IMR-90 (cell line): Measurements from ENCODE around the gene MAK. TPM values are rescaled to one million over a fixed set of nuclear protein-coding genes. Genes with fewer than 3 reads are reported as not detected.

Experiments used
- ATAC-seq: fragments of 200-7000 bp; cut with Tn5 transposase; 2 replicates; pipeline ENCODE4 v1.9.1; 2020; ENCODE audit warnings: low read depth, mild to moderate bottlenecking, moderate library complexity
- BruUV-seq: library from RNA; stranded (reverse); fragments of 400-500 nt; replicated peaks from 2 replicates; lab custom pipeline; 2021; lab: Mats Ljungman, UMichigan
- CTCF ChIA-PET: fragments of 300-600 bp; formaldehyde crosslinking; extraction: SDS; loops from one replicate; lab custom pipeline; 2021; ENCODE audit warnings: antibody characterized with exemption; lab: Yijun Ruan, JAX
- POLR2A ChIA-PET: fragments of 300-600 bp; sonication (Branson Sonifier 250); formaldehyde crosslinking; loops from one replicate; lab custom pipeline; 2022; ENCODE audit warnings: antibody characterized with exemption; ENCODE audit not compliant: unreplicated experiment; lab: Charles Lee
- DNase-seq: peaks from one replicate; pipeline ENCODE4 v3.0.0; 2013
- H2AFZ ChIP-seq: replicated peaks from 2 replicates; pipeline ENCODE3; 2013; ENCODE audit warnings: low read length, mild to moderate bottlenecking; ENCODE audit not compliant: poor library complexity
- H2AK5ac ChIP-seq: 2 replicates; pipeline ENCODE4 v1.6.1; 2013; ENCODE audit warnings: low read depth, low read length, inconsistent platforms
- H2AK9ac ChIP-seq: replicated peaks from 2 replicates; pipeline ENCODE3; 2013; ENCODE audit warnings: mild to moderate bottlenecking, low read depth, low read length, moderate library complexity; ENCODE audit not compliant: poor library complexity
- H2BK120ac ChIP-seq: 2 replicates; pipeline ENCODE4 v1.6.1; 2013; ENCODE audit warnings: low read depth, low read length, inconsistent platforms
- H2BK15ac ChIP-seq: 3 replicates; pipeline ENCODE4 v1.6.1; 2013; ENCODE audit warnings: low read depth, low read length, inconsistent platforms
- H2BK20ac ChIP-seq: 2 replicates; pipeline ENCODE4 v1.6.1; 2013; ENCODE audit warnings: low read depth, mild to moderate bottlenecking, inconsistent platforms, low read length, moderate library complexity
- H2BK5ac ChIP-seq: 2 replicates; pipeline ENCODE4 v1.6.1; 2013; ENCODE audit warnings: mild to moderate bottlenecking, low read depth, low read length, inconsistent platforms; ENCODE audit not compliant: poor library complexity, severe bottlenecking
- H3K14ac ChIP-seq: replicated peaks from 2 replicates; pipeline ENCODE4 v1.6.1; 2013; ENCODE audit warnings: low read depth, low read length, inconsistent platforms
- H3K18ac ChIP-seq: 2 replicates; pipeline ENCODE4 v1.6.1; 2013; ENCODE audit warnings: low read depth, low read length, control low read depth
- H3K23ac ChIP-seq: 2 replicates; pipeline ENCODE4 v1.6.1; 2013; ENCODE audit warnings: low read depth, low read length, inconsistent platforms
- H3K27ac ChIP-seq: 2 replicates; pipeline ENCODE4 v1.5.1; 2013; ENCODE audit warnings: mild to moderate bottlenecking, control low read depth, low read length; ENCODE audit not compliant: insufficient read depth
- H3K27me3 ChIP-seq: 2 replicates; pipeline ENCODE4 v1.6.1; 2013; ENCODE audit warnings: low read length; ENCODE audit not compliant: control insufficient read depth, insufficient read depth
- H3K36me3 ChIP-seq: 2 replicates; pipeline ENCODE4 v1.6.1; 2013; ENCODE audit warnings: low read length, mixed read lengths; ENCODE audit not compliant: control insufficient read depth, insufficient read depth
- H3K4ac ChIP-seq: 2 replicates; pipeline ENCODE4 v1.6.1; 2013; ENCODE audit warnings: low read depth, low read length, inconsistent platforms
- H3K4me1 ChIP-seq: 2 replicates; pipeline ENCODE4 v1.6.1; 2013; ENCODE audit warnings: low read length, mixed read lengths; ENCODE audit not compliant: control insufficient read depth, insufficient read depth
- H3K4me2 ChIP-seq: 2 replicates; pipeline ENCODE4 v1.6.1; 2013; ENCODE audit warnings: low read depth, mild to moderate bottlenecking, control low read depth, low read length, moderate library complexity
- H3K4me3 ChIP-seq: 2 replicates; pipeline ENCODE4 v1.5.1; 2013; ENCODE audit warnings: low read depth, mild to moderate bottlenecking, control low read depth, low read length, moderate library complexity; ENCODE audit not compliant: insufficient read depth
- H3K56ac ChIP-seq: 2 replicates; pipeline ENCODE4 v1.6.1; 2013; ENCODE audit warnings: low read length, inconsistent platforms; ENCODE audit not compliant: insufficient read depth; ENCODE audit errors: extremely low read depth
- H3K79me1 ChIP-seq, 2 experiments: 2 replicates each; pipeline ENCODE4 v1.6.1; 2013; ENCODE audit warnings: low read length in 2 of 2, inconsistent platforms in 1 of 2, low read depth in 1 of 2
- H3K9ac ChIP-seq: 2 replicates; pipeline ENCODE4 v1.6.1; 2013; ENCODE audit warnings: low read depth, low read length, control low read depth
- H3K9me1 ChIP-seq: 2 replicates; pipeline ENCODE4 v1.6.1; 2013; ENCODE audit warnings: low read length, inconsistent platforms; ENCODE audit not compliant: insufficient read depth
- H3K9me3 ChIP-seq: 2 replicates; pipeline ENCODE4 v1.6.1; 2013; ENCODE audit warnings: low read length; ENCODE audit not compliant: control insufficient read depth, insufficient read depth
- H4K20me1 ChIP-seq: 2 replicates; pipeline ENCODE4 v1.6.1; 2013; ENCODE audit warnings: low read length, inconsistent platforms; ENCODE audit not compliant: insufficient read depth
- H4K5ac ChIP-seq: 2 replicates; pipeline ENCODE4 v1.6.1; 2013; ENCODE audit warnings: mild to moderate bottlenecking, low read depth, low read length, control low read depth
- H4K8ac ChIP-seq, 2 experiments: 2 replicates each; pipeline ENCODE4 v1.6.1; 2013; ENCODE audit warnings: low read depth in 2 of 2, low read length in 2 of 2, control low read depth in 1 of 2, inconsistent platforms in 1 of 2
- H4K91ac ChIP-seq: 2 replicates; pipeline ENCODE4 v1.6.1; 2013; ENCODE audit warnings: low read depth, low read length, inconsistent platforms; ENCODE audit not compliant: insufficient read depth
- CEBPB ChIP-seq: IDR thresholded peaks from 2 replicates; pipeline ENCODE4 v1.6.1; 2012; ENCODE audit warnings: low read depth, low read length, improper control_type of control experiment
- CHD1 ChIP-seq: IDR thresholded peaks from 2 replicates; pipeline ENCODE4 v1.6.1; 2012; ENCODE audit warnings: low read depth, low read length, improper control_type of control experiment
- CTCF ChIP-seq: conservative IDR thresholded peaks from 2 replicates; pipeline ENCODE4 v1.5.1; 2012; ENCODE audit warnings: mild to moderate bottlenecking, low read depth, low read length, improper control_type of control experiment
- ELK1 ChIP-seq: fragments of 150-350 bp; IDR thresholded peaks from 2 replicates; pipeline ENCODE4 v1.6.1; 2016; ENCODE audit warnings: low read depth, mild to moderate bottlenecking, low read length, moderate library complexity, borderline replicate concordance
- FOS ChIP-seq: fragments of 150-350 bp; IDR thresholded peaks from 2 replicates; pipeline ENCODE4 v1.6.1; 2016; ENCODE audit warnings: low read depth, low read length
- MAFK ChIP-seq: IDR thresholded peaks from 2 replicates; pipeline ENCODE4 v1.6.1; 2012; ENCODE audit warnings: low read depth, low read length, improper control_type of control experiment
- MAZ ChIP-seq: IDR thresholded peaks from 2 replicates; pipeline ENCODE4 v1.6.1; 2012; ENCODE audit warnings: low read depth, mild to moderate bottlenecking, low read length, improper control_type of control experiment, moderate library complexity, borderline replicate concordance
- NFE2L2 ChIP-seq: fragments of 150-350 bp; IDR thresholded peaks from 2 replicates; pipeline ENCODE4 v1.6.1; 2016; ENCODE audit warnings: low read depth, mild to moderate bottlenecking, low read length
- POLR2A ChIP-seq: IDR thresholded peaks from 2 replicates; pipeline ENCODE4 v1.6.1; 2012; ENCODE audit warnings: mild to moderate bottlenecking, low read depth, low read length
- RCOR1 ChIP-seq: IDR thresholded peaks from 2 replicates; pipeline ENCODE4 v1.6.1; 2012; ENCODE audit warnings: mild to moderate bottlenecking, low read length, improper control_type of control experiment; ENCODE audit not compliant: insufficient replicate concordance
- SMC3 ChIP-seq: fragments of 150-350 bp; IDR thresholded peaks from 2 replicates; pipeline ENCODE4 v1.6.1; 2016; ENCODE audit warnings: low read depth, mild to moderate bottlenecking, antibody characterized with exemption, low read length, moderate library complexity
- USF2 ChIP-seq: fragments of 150-350 bp; IDR thresholded peaks from 2 replicates; pipeline ENCODE4 v1.6.1; 2017; ENCODE audit warnings: mild to moderate bottlenecking, antibody characterized with exemption, low read length, low read depth
- WGBS, 2 experiments: methylation state at CpG; one replicate each; pipeline versions ENCODE4 v1.1.5 to v1.1.7; 2013; ENCODE audit warnings: missing lambda C conversion rate in 2 of 2; ENCODE audit not compliant: insufficient read length in 1 of 2; ENCODE audit errors: extremely low coverage in 2 of 2; 5-methylcytosine and 5-hydroxymethylcytosine counted together
- dilution Hi-C: fragments of 300-500 bp; cut with HindIII; formaldehyde crosslinking; loops from one replicate; pipeline ENCODE4 v1.14.3; 2018; ENCODE audit warnings: low sequenced_read_pairs; ENCODE audit not compliant: unreplicated experiment
- in situ Hi-C: fragments of 300-500 bp; cut with MboI; formaldehyde crosslinking; loops from 3 replicates; pipeline ENCODE4 v1.14.3; 2019; ENCODE audit warnings: low sequenced_read_pairs, inconsistent platforms, mixed read lengths
- intact Hi-C: fragments of 100-400 bp; cut with micrococcal nuclease; formaldehyde crosslinking; loops from 2 replicates; pipeline ENCODE4 v1.10.0; 2022
- polyA plus RNA-seq, 3 experiments: library from polyadenylated mRNA; depleted of rRNA; stranded (reverse); fragments of >200 nt; gene quantifications; 2 replicates each; pipeline ENCODE4 v1.2.3, GENCODE V29; 2012; ENCODE audit warnings: low replicate concordance in 1 of 3
- total RNA-seq: library from RNA; depleted of rRNA; stranded (reverse); fragments of >200 nt; gene quantifications from 2 replicates; pipeline ENCODE4 v1.2.3, GENCODE V29; 2012

Gene MAK
- total and polyA plus RNA-seq, 2 of the 4 experiments (the other 2 are of a cell fraction) = not detected

- peaks cover 54% of the 10 kb centered on the region for H3K36me3 ChIP-seq
- peaks cover 3% of the 10 kb centered on the region; the same call in 1 of the 2 replicates for H4K20me1 ChIP-seq
- no peak overlapping the region for H2AK5ac ChIP-seq
- ChIA-PET POLR2A (no interaction called here), CTCF (no interaction called here)
- ATAC-seq = no peak
- H2BK5ac ChIP-seq = no peak overlapping the region
- no peak overlapping the region for H2BK15ac ChIP-seq
- intact Hi-C loops = no loop called here
- H4K8ac ChIP-seq = no peak overlapping the region
- peaks cover 17 to 42% of the 10 kb centered on the region in 2 experiments for H3K79me1 ChIP-seq
- H2BK20ac ChIP-seq = no peak overlapping the region
- H4K91ac ChIP-seq = no peak overlapping the region
- H2BK120ac ChIP-seq = no peak overlapping the region
- no peak overlapping the region for H3K4ac ChIP-seq
- no peak overlapping the region for H3K18ac ChIP-seq
- H2AFZ ChIP-seq = no peak overlapping the region
- 80% methylated on average over 1 of the region's 3 CpGs; no CpG with 5 or more reads in 1 of the 2 experiments for WGBS, 2 experiments
- no peak overlapping the region for H4K5ac ChIP-seq
- H3K14ac ChIP-seq = no peak overlapping the region
- H2AK9ac ChIP-seq = no peak overlapping the region
- no peaks in the 10 kb centered on the region for H3K27me3 ChIP-seq
- no peak overlapping the region for H3K27ac ChIP-seq
- DNase-seq = no peak
- H3K9ac ChIP-seq = no peak overlapping the region
- no peak for TF ChIP-seq MAFK
- no peak for TF ChIP-seq CHD1
- TF ChIP-seq POLR2A = no peak
- TF ChIP-seq NFE2L2 = no peak
- no peak for TF ChIP-seq CEBPB
- no peak for TF ChIP-seq FOS
- TF ChIP-seq SMC3 = no peak
- TF ChIP-seq USF2 = no peak
- no peak for TF ChIP-seq CTCF
- no peak for TF ChIP-seq MAZ
- TF ChIP-seq RCOR1 = no peak
- no peak for TF ChIP-seq ELK1
- peaks cover 3% of the 10 kb centered on the region; the same call in 1 of the 2 replicates for H3K9me1 ChIP-seq
- H3K56ac ChIP-seq = no peak overlapping the region
- H3K4me2 ChIP-seq = no peak overlapping the region
- no peak overlapping the region for H3K4me3 ChIP-seq
- BruUV-seq = no TSS peak
- in situ Hi-C loops = loop anchor here (25.0 kb wide), 1 partner anchor 1243 kb away; no protein-coding TSS in a partner anchor
- no peak overlapping the region for H3K23ac ChIP-seq
- dilution Hi-C loops = no loop called here
- peaks cover 1% of the 10 kb centered on the region; the same call in 1 of the 2 replicates for H3K4me1 ChIP-seq
- no peaks in the 10 kb centered on the region for H3K9me3 ChIP-seq
These were observed 108.1 kb downstream of the MAK start for GRCh38 chr6:10730254-10730653.
